ENCODE data around the gene CYP2C8. TPM values are rescaled to one million over a fixed set of nuclear protein-coding genes. Genes with fewer than 3 reads are reported as not detected.

The CYP2C8 gene
- total and polyA plus RNA-seq, 2 donors (not counting 1 experiment from before 2014, with no cell fraction given), result 1.9 to 2.1 TPM

- no peak overlapping the region for H3K9ac ChIP-seq (ENCODE audit: low read length)
- H3K9me3 Mint-ChIP-seq (ENCODE audit: insufficient read depth), result no peaks in the 10 kb centered on the region
- H3K27me3 Mint-ChIP-seq, result peaks cover 11% of the 10 kb centered on the region
- no peak overlapping the region for H3K27ac ChIP-seq (ENCODE audit: low read length in 2 of 2)
- ATAC-seq (ENCODE audit: low read depth) (no peak), DNase-seq (no peak)
- peaks cover 0 to 2% (median 0%) of the 10 kb centered on the region in 3 donors for H3K9me3 ChIP-seq (ENCODE audit: control extremely low read depth in 1 of 3, control insufficient read depth in 2 of 3, insufficient read depth in 1 of 3, low read length in 2 of 3)
- H3K4me1 ChIP-seq (ENCODE audit: control insufficient read depth in 2 of 2, insufficient read depth in 2 of 2, low read length in 2 of 2), result peaks cover 6 to 7% of the 10 kb centered on the region in 2 donors
- CTCF ChIA-PET, result no interaction called here
- TF ChIP-seq EZH2 (IDR thresholded peaks at IDR 0.05; ENCODE audit: borderline replicate concordance, insufficient read depth, low read depth, low read length, poor library complexity, severe bottlenecking) (no peak), CTCF (IDR thresholded peaks at IDR 0.05) (no peak)
- no peaks in the 10 kb centered on the region for H3K79me2 ChIP-seq (ENCODE audit: control insufficient read depth, insufficient read depth, low read length)
- no peaks in the 10 kb centered on the region for H3K27me3 ChIP-seq (replicated peaks in 1 of 4; ENCODE audit: control extremely low read depth in 1 of 4, control insufficient read depth in 3 of 4, insufficient read depth in 4 of 4, low read length in 3 of 4)
- peaks cover 7% of the 10 kb centered on the region for H3K4me1 Mint-ChIP-seq
- H4K20me1 ChIP-seq (ENCODE audit: control insufficient read depth, insufficient read depth, low read length, poor library complexity, severe bottlenecking), result no peaks in the 10 kb centered on the region
- no peak overlapping the region for H3K4me2 ChIP-seq (replicated peaks; ENCODE audit: low read depth, low read length, poor library complexity, severe bottlenecking)
- H3K4me3 Mint-ChIP-seq, result no peak overlapping the region
- H3K27ac Mint-ChIP-seq, result no peak overlapping the region
- H3K36me3 ChIP-seq (replicated peaks in 1 of 2; ENCODE audit: control extremely low read depth in 1 of 2, control insufficient read depth in 1 of 2, extremely low read depth in 1 of 2, insufficient read depth in 2 of 2, low read length in 1 of 2), result no peaks in the 10 kb centered on the region
- 96% methylated on average over 6 of the region's 6 CpGs for WGBS (ENCODE audit: insufficient coverage)
- no peak overlapping the region for H3K4me3 ChIP-seq (ENCODE audit: control extremely low read depth in 1 of 5, extremely low read depth in 1 of 5, insufficient read depth in 1 of 5, low read depth in 2 of 5, low read length in 4 of 5)
- POLR2A ChIA-PET, result no interaction called here
- intact Hi-C loops (cut with micrococcal nuclease), result no loop called here
- no peak overlapping the region for H2AFZ ChIP-seq (ENCODE audit: insufficient read depth, low read depth, low read length, poor library complexity, severe bottlenecking)
Measured at GRCh38 chr10:94997741-94998174, 71.5 kb downstream of the CYP2C8 start.

GRCh38 chr10:94992811-94993210 is 76.5 kb downstream of the CYP2C8 start:
- Histone ChIP-seq H3K9ac (ENCODE audit: low read length) (no peak overlapping the region), H3K27ac (ENCODE audit: low read length in 2 of 2) (no peak overlapping the region), H3K79me2 (ENCODE audit: control insufficient read depth, insufficient read depth, low read length) (no peaks in the 10 kb centered on the region), H3K36me3 (replicated peaks in 1 of 2; ENCODE audit: control extremely low read depth in 1 of 2, control insufficient read depth in 1 of 2, extremely low read depth in 1 of 2, insufficient read depth in 2 of 2, low read length in 1 of 2) (no peaks in the 10 kb centered on the region), H3K27me3 (replicated peaks in 1 of 4; ENCODE audit: control extremely low read depth in 1 of 4, control insufficient read depth in 3 of 4, insufficient read depth in 4 of 4, low read length in 3 of 4) (no peaks in the 10 kb centered on the region), H3K9me3 (ENCODE audit: control extremely low read depth in 1 of 3, control insufficient read depth in 2 of 3, insufficient read depth in 1 of 3, low read length in 2 of 3) (peaks cover 0 to 8% (median 7%) of the 10 kb centered on the region in 3 donors), H4K20me1 (ENCODE audit: control insufficient read depth, insufficient read depth, low read length, poor library complexity, severe bottlenecking) (no peaks in the 10 kb centered on the region), H3K4me1 (ENCODE audit: control insufficient read depth in 2 of 2, insufficient read depth in 2 of 2, low read length in 2 of 2) (no peaks in the 10 kb centered on the region), H3K4me2 (replicated peaks; ENCODE audit: low read depth, low read length, poor library complexity, severe bottlenecking) (no peak overlapping the region), H2AFZ (ENCODE audit: insufficient read depth, low read depth, low read length, poor library complexity, severe bottlenecking) (no peak overlapping the region), H3K4me3 (ENCODE audit: control extremely low read depth in 1 of 5, extremely low read depth in 1 of 5, insufficient read depth in 1 of 5, low read depth in 2 of 5, low read length in 4 of 5) (no peak overlapping the region)
- no peaks in the 10 kb centered on the region for H3K27me3 Mint-ChIP-seq
- intact Hi-C loops (cut with micrococcal nuclease), result no loop called here
- ChIA-PET CTCF (no interaction called here), POLR2A (no interaction called here)
- H3K9me3 Mint-ChIP-seq (ENCODE audit: insufficient read depth), result peaks cover 18% of the 10 kb centered on the region
- no peak for TF ChIP-seq CTCF (IDR thresholded peaks at IDR 0.05)
- DNase-seq, result no peak
- no peaks in the 10 kb centered on the region for H3K4me1 Mint-ChIP-seq
- no peak overlapping the region for H3K27ac Mint-ChIP-seq
- 78% methylated on average over 1 of the region's 4 CpGs for WGBS (ENCODE audit: insufficient coverage)
- ATAC-seq (ENCODE audit: low read depth), result no peak
- H3K4me3 Mint-ChIP-seq, result no peak overlapping the region
